T-helper 22 cell (primary cell): Measurements from ENCODE around the gene HS6ST3.
"Not testable (repeated sequence)": the region's sequence is repeated elsewhere in the genome, so short reads cannot be mapped to it uniquely, and the experiment has no call there.

ENCODE experiments used
- DNase-seq: peaks from one replicate; pipeline ENCODE4 v3.0.0-alpha.2; 2020; ENCODE audit warnings: low read depth

HS6ST3 gene

GRCh38 chr13:96734499-96734898 is 644.6 kb downstream of the HS6ST3 start:
- DNase-seq, result no peak

DNA sequence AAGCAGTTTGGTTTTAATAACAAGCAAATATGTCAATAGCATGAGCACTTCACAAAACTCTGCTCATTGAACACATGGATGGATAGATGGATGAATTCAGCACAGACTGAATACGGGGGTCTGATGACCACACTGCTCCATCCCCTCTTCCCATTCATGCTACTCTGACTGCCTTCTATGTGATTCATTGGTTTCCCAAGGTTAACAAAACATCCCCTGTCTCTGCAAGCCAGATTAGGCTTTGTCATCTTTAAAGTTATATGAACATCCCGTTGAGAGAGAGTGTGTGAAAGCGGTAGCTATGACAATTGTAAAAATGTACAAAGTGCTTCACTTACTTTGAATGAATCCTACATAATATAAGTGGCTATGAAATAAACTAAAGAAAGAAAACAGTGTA is 651.9 kb downstream of the HS6ST3 start:
- DNase-seq, result no peak

- no peak for DNase-seq
Measured at GRCh38 chr13:96743296-96744089, 653.6 kb downstream of the HS6ST3 start.

- DNase-seq, result no peak
Measured at GRCh38 chr13:96744367-96745331, 654.7 kb downstream of the HS6ST3 start.

DNA sequence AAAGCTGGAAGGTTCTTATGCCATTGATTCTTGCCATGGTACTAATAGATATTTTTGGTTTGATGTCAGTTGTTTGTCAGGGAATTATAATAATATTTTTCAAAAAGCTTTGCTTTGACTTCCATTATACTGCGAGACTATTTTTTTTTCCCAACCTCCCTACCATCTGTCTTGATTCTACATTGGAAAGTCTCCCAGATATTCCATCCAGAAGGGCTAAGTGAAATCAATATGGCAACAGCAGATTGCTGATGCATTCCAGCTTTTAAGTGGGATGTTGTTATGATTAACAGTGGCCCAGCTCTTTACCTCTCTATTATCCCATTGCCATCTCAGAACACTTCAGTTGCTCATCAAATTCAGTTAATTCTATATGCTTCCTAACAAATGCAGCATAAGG is 657.0 kb downstream of the HS6ST3 start:
- DNase-seq, result no peak

DNA sequence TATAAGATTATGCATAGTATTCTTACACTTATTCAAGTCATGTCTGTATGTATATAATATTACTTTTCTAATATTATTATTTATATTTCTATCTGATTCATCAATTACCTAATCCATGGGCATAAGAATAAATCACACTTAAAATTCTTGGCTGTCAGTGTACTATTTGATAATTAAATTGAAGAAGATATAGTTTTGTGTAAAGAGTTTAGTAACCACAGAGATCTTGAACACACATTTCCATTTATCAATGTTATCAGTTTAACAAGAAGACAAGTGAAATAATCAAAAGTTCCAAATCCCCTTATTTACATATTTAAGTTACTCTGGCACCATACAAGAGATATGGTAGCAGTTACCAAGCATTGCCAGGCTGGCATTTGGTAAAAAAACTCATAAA is 659.9 kb downstream of the HS6ST3 start:
- DNase-seq, result no peak

- no peak for DNase-seq
Measured at GRCh38 chr13:96751089-96751488, 661.2 kb downstream of the HS6ST3 start.

GRCh38 chr13:96762876-96763275 is 673.0 kb downstream of the HS6ST3 start:
- DNase-seq, result no peak

- DNase-seq, result no peak
Measured at GRCh38 chr13:96766306-96766705, 676.4 kb downstream of the HS6ST3 start.

- no peak for DNase-seq
Measured at GRCh38 chr13:96768524-96768923, 678.6 kb downstream of the HS6ST3 start.

DNA sequence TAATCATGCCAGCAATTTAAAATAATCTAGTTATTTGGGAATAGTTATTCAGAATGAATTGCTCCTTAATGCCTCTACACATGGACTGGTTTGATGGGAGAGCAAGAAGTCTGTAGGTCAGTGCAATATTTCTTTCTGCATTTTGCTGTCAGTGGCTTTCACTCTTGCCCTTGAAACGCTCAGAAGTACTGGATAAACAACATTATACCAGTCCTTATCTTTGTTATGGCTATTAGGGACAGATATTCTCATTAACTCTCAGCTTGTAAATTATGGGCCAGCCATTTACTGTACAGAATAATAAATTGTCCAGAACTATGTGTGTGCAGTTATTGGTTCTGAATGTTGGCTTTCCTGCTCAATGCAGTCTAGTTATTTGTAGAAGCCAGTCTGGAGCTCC is 680.0 kb downstream of the HS6ST3 start:
- no peak for DNase-seq

DNA sequence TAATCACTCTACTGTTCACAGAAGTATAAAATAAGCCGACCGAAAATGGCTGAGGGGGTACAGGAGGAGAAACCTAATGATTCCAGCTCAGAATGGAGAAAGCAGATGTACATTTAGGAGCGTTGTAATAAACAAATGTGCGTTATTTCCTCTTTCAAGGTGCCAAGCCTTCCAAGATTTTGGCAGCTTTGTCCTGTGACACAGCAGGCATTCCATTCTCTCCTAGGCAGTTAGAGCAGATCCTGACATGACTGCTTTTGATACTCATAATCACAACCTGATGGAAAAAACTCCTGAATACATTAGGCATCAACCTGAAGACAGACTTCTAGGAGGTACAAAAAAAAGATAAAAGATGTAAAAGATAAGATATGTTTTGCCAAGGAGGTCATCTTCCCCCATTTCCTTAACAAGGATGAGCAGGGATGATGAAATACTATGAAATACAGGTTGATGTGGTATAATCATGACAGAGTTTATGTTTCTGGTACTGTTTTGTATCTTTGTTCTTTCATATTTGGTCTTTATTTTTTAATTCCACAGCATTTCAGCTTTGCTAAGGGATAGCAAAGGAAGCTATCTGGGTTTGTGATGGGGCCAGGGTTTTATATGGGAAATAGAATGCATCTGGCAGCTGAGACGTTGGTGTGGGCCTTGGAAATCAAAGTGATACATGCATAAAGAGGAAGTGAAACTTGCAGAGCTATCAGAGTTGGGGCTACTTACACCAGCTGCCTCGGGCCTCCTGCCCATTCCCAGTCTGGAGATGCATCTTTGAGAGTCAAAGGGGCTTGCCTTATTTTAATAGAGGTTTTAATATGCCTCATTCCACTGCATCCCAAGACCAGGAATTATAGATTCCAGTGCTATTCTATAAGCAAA is 681.8 kb downstream of the HS6ST3 start:
- no peak for DNase-seq

DNA sequence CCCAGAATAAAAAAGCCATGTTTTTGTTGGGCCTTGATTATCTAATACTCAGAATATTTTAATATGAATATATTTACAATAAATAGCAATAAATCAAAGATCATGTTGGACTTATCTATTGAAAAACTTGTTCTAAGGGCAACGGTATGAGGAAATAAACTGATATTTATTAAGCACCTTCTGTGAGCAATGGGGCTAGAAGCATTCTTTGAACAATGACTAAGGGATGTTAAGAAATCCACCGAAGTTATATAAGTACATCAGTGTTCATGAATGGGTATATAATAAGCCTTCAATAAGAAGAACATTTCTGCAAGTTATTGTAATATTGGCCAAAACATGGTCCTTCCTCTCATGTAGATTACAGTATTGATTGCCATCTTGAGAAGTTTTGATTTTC is 682.5 kb downstream of the HS6ST3 start:
- DNase-seq, result no peak

DNA sequence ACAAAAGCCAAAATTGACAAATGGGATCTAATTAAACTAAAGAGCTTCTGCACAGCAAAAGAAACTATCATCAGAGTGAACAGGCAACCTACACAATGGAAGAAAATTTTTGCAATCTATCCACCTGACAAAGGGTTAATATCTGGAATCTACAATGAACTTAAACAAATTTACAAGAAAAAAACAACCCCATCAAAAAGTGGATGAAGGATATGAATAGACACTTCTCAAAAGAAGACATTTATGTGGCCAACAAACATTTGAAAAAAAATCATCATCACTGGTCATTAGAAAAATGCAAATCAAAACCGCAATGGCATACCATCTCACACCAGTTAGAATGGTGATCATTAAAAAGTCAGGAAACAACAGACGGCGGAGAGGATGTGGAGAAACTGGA is 688.4 kb downstream of the HS6ST3 start:
- not testable (repeated sequence) for DNase-seq

GRCh38 chr13:96779691-96780090 is 689.8 kb downstream of the HS6ST3 start:
- no peak for DNase-seq

GRCh38 chr13:96780105-96780504 is 690.2 kb downstream of the HS6ST3 start:
- DNase-seq, result no peak

DNA sequence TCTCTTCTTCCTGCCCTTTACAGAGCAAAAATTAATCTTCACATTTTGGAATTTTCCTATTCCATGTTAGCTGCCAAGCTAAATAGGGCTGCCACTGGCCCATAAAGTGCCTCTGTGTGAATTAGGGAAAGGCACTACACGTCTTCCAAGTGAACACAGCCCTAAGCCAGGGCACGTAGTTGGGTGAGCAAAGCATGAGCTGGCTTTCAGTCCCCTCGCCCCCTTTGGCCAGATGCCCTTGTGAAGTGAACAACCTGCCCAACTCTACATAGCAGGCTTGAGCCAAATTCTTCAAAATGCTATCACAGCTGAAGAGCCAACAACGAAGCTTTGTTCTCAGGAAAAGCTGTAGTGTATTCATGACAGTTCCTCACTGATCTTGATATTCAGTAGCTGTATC is 691.2 kb downstream of the HS6ST3 start:
- DNase-seq, result no peak

DNA sequence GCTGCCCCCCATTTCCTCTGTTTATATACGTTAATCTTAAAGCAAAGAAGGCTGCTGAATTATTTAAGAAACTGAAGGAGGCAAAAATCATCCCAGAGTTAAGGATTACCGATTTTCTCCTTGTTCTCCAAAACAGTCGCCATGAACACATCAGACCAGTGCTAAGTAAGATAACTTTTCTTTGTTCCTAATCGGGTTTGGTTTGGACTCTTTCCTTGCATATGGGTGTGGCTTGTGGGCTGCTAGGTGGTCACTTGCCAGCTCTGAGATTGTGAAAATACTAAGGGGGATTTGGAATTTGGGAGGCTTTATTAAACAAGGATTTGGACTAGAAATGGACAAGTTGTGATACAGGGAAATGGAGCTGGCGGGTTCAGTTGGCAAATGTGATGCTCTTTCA is 692.3 kb downstream of the HS6ST3 start:
- no peak for DNase-seq

GRCh38 chr13:96783057-96783456 is 693.1 kb downstream of the HS6ST3 start:
- DNase-seq, result no peak

- DNase-seq, result no peak
Measured at GRCh38 chr13:96783511-96783910, 693.6 kb downstream of the HS6ST3 start.

- no peak for DNase-seq
Measured at GRCh38 chr13:96785986-96786385, 696.1 kb downstream of the HS6ST3 start.

DNA sequence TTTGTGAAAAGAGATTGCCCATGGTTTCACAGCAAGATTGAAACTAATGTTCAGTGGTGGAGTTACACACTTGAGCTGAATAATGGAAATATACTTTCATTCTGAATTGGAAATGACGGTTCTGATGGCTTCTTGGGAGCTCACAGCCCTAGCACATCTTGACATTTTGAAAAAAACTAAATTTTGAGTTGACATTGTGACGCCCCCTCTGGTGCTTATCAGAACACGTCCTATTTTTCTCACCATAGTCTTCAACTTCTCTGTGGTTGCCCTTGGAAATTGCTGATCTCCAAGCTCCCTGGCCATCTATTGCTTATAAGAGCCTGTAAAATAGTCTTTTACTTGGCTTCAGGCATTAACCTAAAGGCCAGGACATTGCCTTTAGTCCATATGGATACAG is 702.3 kb downstream of the HS6ST3 start:
- no peak for DNase-seq
